T-helper 1 cell treated with Interleukin-12 subunit alpha and Interleukin-12 subunit beta and Interleukin-4 antibody, amounts not matched to agents 30 ng/mL and 1 ng/mL, for 36 hours (primary cell): ENCODE data around the gene GXYLT2. TPM values are rescaled to one million over a fixed set of nuclear protein-coding genes. Genes with fewer than 3 reads are reported as not detected.
"Not testable (repeated sequence)": the region's sequence is repeated elsewhere in the genome, so short reads cannot be mapped to it uniquely, and the experiment has no call there.

Experiments
- intact Hi-C: fragments of 100-400 bp; cut with micrococcal nuclease; formaldehyde crosslinking; loops from one replicate; pipeline ENCODE4 v1.15.1; 2024
- total RNA-seq: library from RNA; stranded (reverse); gene quantifications from 2 replicates; pipeline ENCODE4 v1.2.3, GENCODE V29; 2022

Gene GXYLT2
- total RNA-seq, 1 donor from 2014 or later: 0.51 TPM

DNA sequence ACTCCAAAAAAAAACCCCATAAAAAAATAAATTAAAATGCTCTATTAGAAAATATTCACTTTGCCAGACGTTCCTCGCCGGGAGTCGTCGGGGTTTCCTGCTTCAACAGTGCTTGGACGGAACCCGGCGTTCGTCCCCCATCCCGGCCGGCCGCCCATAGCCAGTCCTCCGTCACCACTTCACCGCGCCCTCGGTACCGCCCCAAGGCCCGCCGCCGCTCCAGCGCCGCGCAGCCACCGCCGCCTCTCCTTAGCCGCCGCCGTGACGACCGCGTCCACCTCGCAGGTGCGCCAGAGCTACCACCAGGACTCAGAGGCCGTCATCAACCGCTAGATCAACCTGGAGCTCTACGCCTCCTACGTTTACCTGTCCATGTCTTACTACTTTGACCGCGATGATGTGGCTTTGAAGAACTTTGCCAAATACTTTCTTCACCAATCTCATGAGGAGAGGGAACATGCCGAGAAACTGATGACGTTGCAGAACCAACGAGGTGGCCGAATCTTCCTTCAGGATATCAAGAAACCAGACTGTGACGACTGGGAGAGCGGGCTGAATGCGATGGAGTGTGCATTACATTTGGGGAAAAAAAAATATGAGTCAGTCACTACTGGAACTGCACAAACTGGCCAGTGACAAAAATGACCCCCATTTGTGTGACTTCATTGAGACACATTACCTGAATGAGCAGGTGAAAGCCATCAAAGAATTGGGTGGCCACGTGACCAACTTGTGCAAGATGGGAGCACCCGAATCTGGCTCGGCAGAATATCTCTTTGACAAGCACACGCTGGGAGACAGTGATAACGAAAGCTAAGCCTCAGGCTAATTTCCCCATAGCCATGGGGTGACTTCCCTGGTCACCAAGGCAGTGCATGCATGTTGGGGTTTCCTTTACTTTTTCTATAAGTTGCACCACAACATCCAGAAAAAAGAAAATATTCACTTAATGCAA is 41.2 kb downstream of the GXYLT2 start:
- intact Hi-C loops: not testable (repeated sequence)

DNA sequence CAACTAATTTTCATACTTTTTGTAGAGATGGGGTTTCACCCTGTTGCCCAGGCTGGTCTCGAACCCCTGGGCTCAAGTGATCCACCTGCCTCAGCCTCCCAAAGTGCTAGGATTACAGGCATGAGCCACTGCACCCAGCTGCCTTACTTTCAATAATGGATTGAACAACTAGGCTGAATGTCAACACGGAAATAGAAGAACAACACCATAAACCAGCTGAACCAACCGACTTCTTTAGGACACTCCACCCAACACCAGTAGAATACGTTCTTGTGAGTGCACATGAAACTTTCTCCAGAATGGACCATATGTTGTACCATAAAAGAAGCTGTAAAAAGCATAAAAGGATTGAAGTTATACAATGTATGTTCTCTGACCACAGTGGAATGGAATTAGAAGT is 42.9 kb downstream of the GXYLT2 start:
- intact Hi-C loops: loop anchor here (10.0 kb wide), 1 partner anchor 1056 kb away; no protein-coding TSS in a partner anchor

DNA sequence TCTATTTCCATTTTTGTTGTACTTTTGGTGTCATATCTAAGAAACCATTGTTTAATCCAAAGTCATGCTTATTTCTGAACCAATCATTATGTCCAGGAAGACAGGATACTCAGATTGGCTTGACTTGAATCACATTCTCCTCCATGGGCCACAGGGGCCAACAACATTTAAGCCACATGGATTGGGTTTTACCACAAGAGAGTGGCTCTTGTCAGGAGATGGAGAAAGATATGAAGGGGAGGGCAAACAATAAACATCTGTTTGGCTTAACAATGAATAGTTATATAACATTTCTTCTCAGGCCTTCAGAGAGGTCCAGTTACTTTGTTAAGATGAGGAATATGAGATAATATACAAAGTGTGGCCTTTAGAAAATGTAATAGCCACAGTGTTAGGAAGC is 44.6 kb downstream of the GXYLT2 start:
- intact Hi-C loops: loop anchor here (10.0 kb wide), 1 partner anchor 1058 kb away; no protein-coding TSS in a partner anchor

DNA sequence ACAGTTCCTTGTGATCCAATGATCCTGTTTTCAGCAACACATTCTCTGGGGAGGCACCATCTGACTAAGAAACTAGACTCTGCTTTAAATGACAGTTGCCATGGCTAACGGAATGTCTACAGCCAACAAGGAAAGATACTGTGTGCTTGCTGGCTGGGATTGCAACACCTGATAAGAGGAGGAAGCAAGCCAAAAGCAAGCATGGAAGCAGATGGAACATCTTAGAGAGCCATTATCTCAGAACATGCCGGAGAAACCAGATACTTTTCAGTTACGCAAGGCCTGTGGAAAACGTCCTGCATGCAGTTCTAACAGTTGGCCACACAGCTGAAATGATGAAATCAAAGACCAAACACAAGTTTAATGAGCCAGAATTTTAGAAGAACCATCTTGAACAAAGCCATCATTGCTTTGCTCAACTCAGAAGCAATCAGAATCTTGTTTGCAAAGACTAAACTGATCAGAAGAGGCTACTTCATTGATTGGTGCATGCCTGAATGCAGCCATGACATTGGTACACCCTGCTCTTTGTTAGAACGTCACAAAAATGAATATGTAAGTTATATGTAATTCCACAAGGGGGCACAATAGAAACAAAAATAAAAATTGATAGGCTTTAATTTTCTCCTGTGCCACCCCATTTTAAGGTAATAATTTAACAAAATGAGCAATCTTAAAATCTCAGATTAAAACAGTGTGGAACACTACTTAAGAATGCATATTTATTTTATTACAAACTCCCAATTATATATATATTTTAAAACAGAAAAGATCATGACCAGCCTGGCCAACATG is 50.8 kb downstream of the GXYLT2 start:
- intact Hi-C loops: loop anchor here (1.0 to 10.0 kb wide), 8 partner anchors 28 to 1216 kb away; partner anchors contain the start of gene SHQ1

DNA sequence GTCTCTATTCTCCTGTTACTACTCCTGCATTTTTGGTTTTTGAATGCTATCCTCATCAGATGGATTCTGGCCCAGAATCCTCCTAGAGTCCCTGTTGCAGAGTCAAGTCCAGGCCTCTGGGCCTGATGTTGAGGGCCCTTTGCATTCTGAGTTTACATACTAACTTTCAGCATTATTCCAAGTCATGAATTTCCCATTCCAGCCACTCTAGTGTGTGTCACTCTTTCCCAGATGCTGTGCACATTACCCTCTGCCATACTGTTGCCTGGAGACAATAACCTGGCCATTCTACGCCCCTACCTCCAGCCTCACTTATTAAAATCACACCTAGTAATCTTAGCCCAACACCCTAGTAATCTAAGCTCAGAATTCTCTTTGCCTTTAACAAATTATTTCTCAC is 53.4 kb downstream of the GXYLT2 start:
- intact Hi-C loops: no loop called here

DNA sequence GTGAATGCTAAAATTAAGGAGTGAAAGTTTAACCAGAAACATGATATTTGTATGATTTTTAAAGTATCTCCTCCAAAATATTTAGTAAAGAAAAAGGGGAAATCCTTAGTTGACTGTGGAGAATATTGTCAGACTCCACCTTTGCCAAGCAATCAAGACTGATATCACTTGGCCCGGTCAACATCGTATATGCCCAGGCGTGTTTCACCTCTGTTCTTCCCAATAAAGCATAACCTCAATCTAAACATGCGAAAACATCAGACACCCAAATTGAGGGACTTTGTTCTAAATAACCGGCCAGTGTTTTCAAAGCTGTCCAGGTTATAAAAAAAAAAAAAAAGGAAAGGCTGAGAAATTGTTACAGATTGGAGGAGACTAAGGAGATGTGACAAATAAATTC is 54.6 kb downstream of the GXYLT2 start:
- intact Hi-C loops: no loop called here

DNA sequence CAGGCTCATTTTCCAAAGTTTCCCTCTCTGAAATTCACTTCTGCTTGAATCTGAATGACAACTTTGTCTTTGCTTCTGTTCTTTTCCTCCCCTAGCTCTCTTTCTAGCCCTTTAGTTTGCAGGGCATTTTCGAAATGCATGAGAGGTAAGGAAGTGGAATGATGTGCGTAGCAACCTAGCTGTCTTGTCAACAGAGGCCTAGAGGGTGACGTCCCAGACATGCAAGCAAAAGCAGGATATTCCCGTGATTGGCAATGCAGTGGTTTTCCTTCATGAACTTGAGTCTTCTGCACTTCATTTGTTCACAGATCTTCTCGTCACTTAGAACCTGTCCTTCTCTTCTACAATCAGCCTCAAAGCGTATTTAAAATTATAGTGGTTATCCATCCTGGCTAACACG is 56.9 kb downstream of the GXYLT2 start:
- intact Hi-C loops: no loop called here

DNA sequence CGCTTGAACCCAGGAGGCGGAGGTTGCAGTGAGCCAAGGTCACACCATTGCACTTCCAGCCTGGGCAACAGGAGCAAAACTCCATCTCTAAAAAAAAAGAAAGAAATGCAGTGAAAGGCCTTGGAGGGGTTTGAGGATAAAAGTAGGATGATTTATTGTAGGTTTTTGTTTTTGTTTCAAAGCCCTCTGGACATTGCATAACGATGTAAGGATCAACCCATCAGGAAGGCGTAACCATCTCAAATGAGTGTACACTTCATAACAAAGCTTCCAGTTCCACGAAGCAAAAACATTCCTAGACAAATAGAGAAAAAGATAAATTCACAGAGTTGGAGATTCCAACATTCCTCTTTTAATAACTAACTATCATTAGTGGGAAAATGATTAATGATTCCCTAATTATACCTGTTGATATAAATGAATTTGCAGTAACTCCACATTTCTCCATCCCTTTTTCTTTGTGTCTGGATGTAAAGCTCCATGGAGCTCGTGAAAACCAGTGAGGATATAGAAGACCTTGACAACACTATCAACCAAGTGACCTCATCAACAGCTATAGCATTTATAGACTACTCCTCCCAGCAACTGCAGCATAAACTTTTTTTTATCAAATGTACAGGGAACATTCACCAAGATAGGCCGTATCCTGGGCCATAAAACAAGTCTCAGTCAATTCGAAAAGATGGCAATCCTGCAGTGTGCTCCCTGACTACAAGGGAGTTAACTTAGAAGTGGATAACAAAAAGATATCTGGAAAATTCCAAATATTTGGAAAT is 60.1 kb downstream of the GXYLT2 start:
- intact Hi-C loops: no loop called here

DNA sequence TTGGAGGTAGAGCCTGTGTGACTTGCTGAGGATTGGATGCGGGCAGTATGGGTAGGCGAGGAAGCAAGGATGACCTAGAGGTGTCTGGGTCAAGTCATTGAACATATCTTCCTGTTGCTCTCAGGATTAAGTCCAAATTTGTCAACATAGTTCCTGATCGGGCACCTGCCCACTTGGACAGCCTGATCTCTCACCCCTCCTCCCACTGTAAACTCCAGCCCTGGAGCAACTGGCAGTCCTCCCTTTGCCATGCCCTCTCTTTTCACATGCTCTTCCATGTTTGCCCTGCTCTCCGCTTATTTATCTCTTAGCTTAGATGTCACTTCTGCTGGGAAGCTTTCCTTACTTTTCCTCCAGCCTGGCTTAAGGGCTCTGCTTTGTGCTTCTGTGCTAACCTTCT is 61.2 kb downstream of the GXYLT2 start:
- intact Hi-C loops: no loop called here

DNA sequence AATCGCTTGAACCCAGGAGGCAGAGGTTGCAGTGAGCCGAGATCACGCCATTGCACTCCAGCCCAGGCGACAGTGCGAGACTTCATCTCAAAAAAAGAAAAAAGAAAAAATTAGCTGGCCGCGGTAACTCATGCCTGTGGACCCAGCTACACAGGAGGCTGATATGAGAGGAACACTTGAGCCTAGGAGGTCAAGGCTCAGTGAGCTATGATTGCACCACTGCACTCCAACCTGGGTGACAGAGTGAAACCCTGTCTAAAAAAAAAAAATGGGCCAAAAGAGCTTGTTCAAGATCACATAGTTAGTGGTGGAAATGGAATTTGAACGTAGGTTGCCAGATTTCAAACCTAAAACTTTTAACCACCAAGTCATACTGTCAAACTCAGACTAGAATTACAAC is 62.5 kb downstream of the GXYLT2 start:
- intact Hi-C loops: no loop called here

DNA sequence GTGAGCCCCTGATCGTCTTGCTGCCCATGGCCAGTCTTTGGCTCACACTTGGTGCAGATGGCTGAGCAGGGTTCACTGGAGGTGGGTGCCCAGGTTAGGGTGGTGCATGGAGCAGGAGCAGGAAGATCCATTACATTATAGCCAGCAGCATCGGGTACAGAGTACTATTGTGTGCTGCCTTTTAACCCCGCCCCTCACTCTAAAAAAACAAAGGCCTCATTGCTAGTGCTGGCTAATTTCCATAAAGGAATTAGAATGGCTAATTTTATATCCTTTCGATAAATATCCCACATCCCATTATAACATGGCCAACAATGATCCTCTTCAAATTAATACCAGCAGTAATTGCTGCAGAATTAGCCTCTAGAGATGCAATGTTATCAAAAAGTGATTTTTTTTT is 63.0 kb downstream of the GXYLT2 start:
- intact Hi-C loops: loop anchor here (1.0 kb wide), 1 partner anchor 26 kb away; no protein-coding TSS in a partner anchor

DNA sequence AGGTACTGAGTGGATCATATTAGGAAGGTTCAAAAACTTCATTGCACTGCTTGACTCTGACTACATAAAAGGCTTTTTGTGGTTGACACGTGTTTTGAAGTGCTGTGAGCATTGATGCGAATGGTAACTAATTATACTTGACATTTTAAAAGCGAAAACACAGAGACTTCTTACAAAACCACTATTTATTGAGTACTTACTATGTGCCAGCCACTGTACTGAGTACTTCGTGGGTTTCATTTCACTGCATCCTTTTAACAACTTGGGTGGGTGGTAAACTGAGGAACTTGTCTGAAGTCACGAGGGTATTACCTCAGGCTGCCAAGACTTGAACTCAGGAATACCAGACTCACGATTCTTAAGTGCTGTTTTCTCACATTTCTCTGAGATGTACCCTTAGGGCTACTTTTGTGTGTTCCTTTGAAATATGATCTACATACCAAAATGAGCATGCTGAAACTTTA is 63.4 kb downstream of the GXYLT2 start:
- intact Hi-C loops: loop anchor here (1.0 kb wide), 1 partner anchor 26 kb away; no protein-coding TSS in a partner anchor

DNA sequence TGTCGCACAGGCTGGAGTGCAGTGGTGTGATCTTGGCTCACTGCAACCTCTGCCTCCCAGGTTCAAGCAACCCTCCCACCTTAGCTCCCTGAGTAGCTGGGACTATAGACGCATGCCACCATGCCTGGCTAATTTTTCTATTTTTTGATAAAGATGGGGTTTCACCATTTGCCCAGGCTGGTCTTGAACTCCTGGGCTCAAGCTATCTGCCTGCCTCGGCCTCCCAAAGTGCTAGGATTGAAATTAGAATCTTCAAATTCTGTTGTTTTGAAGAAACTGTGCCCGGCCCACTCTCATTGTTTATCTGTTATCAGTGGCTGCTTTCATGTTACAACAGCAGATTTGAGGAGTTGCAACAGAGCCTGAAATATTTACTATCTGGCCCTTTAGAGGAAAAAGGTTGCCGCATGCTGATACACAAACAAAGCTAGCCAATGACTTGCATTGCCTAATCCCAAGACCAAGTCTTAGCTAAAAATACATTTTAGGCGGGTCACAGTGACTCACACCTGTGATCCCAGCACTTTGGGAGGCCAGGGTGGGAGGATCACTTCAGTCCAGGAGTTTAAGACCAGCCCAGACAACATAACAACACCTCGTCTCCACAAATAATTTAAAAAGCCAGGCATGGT is 65.6 kb downstream of the GXYLT2 start:
- intact Hi-C loops: no loop called here

DNA sequence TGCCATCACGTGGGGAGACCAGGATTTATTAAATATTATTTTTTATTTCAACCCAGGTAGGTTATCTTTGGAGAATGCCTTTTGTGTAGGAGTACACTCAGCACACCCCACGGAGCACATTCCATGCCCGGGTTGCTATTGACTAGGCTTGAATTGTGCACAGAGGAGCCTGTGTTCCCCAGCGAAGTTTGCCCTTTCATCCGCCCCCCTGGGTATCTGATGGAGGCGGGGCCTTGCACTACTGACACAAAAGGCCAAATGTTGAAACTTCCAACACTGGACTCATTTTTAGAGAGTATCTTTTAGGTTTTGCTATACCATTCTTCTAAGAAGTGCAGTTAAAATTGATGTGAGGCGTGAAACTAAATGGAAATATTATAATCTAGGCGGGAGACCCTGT is 69.5 kb downstream of the GXYLT2 start:
- intact Hi-C loops: no loop called here

DNA sequence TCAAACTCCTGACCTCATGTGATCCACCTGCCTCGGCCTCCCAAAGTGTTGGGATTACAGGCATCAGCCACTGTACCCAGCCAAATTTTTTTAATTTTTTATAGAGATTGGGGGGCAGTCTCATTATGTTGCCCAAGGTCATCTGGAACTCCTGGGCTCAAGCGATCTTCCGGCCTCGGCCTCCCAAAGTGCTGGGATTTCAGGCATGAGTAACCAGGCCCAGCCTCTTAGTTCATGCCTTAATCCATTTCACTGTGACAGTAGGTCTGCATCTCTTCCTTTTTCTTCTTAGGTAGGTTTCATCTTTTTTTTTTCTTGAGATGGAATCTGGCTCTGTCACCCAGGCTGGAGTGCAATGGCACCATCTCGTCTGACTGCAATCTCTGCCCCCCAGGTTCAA is 71.5 kb downstream of the GXYLT2 start:
- intact Hi-C loops: no loop called here

DNA sequence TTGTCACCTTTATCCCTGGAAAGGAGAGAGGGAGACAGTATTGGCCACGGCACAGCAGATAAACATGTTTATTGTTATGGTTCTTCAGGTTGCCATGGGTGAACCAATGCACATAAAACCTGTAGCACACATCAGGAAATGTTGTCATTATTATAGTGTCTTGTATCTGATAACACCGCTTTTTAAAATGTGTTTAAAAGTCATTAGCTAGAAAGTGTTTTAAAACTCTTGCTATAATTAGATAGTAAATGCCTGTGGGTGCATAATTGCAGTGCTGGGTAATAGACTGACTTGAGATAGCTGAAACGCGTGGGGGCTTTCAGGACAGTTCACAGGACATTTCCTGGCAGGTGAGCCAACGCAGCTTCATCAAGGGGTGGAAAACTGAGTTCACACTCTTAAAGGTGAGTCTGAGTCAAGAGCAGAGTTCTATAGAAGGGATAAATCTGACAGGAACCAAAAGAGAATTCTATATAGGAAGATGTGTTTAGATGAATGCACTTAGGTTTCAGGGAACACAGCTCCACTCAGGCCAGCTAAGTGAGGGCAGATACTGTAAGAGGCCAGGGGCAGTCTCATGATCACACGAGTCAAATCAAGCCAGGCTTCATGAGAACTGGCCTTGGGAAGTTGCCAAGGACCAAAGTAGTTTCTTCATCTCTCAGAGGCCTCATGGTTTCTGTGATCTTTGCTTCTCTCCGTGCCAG is 73.1 kb downstream of the GXYLT2 start:
- intact Hi-C loops: no loop called here

DNA sequence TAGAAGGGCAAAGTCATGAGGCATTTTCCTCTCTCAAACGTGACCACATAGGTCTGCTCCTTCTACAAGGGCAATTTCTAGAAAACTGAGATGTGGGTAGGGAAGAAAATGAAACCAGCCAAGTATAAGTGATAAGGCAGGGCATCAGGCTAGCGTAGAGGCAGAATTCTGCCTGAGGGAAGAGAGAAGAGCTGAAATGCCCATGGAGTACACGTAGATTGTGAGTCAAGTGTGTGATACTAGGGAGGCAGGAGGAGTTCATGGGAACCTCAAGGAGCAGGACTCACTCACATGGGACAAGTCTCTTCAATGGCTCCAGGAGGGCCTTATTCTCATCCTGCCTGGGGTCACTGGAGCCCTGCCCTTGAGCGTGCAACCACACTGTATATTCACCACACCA is 73.9 kb downstream of the GXYLT2 start:
- intact Hi-C loops: no loop called here

DNA sequence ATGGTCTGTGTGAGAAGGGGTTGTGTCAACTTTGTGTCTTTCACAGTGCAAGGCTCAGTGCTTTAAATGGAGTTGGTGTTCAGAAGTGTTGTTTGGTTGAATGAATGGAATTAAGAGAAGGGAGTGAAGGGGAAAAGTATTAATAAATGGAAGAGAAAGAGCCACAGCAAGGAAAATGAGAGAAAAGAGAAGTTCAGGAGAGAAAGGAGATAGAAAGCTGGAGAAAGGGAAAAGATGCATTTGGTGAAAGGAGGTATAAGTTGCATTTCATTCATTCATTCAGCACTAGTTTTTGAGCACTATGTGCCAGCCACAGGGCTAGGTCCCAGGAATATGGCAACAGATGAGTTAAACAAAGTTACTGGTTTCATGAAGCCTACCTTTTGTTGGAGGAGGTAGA is 74.5 kb downstream of the GXYLT2 start:
- intact Hi-C loops: no loop called here

DNA sequence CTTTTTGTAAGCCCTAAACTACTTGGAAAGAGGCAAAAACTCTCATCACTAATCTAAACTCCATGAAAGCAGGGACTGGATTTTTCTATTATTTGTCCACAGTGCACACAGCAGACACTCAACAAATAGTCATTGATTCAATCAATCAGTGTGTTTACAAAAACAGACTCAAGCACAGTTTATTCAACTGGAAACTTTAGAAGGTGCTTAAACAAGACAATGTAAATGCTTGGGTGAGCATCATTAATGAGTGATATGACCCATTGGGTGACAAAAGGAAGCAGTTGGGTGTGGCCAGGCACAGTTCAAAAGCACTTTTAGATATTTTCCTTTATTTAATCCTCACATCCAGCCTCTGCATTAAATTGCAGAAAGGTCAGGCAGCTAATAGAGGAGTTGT is 76.8 kb downstream of the GXYLT2 start:
- intact Hi-C loops: loop anchor here (1.0 kb wide), 3 partner anchors 13 to 116 kb away; partner anchors contain the start of genes PPP4R2 and SHQ1

DNA sequence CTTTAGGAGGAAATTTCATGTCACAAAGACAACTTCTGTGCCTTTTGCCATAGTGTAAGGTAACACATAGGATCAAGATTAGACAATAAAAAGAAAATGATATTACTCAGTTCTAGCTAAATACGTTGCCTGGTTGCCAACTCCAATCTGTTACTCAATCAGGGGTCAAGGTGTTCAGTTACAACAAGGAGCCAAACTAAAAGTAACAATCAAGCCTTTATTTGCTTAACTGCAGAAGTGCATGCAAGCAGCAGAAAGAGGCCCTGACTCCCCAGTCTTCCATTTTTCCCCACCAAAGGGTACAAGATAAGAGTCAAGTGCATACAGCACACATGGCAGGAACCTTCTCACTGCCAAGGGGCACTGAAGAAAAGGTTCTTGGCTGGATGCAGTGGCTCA is 80.4 kb downstream of the GXYLT2 start:
- intact Hi-C loops: no loop called here
